Mucosa of descending colon (tissue), 3 donors: Measurements from ENCODE around the gene AGO1. TPM values are rescaled to one million over a fixed set of nuclear protein-coding genes. Genes with fewer than 3 reads are reported as not detected.
A peak's percentile ranks its signal among the peaks of the same experiment; 100 is the strongest.

ENCODE experiments used
- ATAC-seq: fragments of 200-7000 bp; cut with Tn5 transposase; one replicate; pipeline ENCODE4 v1.9.1; 2020; ENCODE audit warnings: mild to moderate bottlenecking, moderate library complexity
- DNase-seq, 3 donors: peaks; one replicate each; pipeline ENCODE4 v3.0.0-alpha.2; 2020
- H3K36me3 ChIP-seq: fragments of 200-600 bp; one replicate; pipeline ENCODE4 v1.8.0; 2021; ENCODE audit warnings: low read depth, mild to moderate bottlenecking
- H3K4me1 ChIP-seq: fragments of 200-600 bp; one replicate; pipeline ENCODE4 v1.8.0; 2021; ENCODE audit warnings: low read depth, mild to moderate bottlenecking
- H3K4me3 ChIP-seq: fragments of 200-600 bp; one replicate; pipeline ENCODE4 v1.8.0; 2021; ENCODE audit warnings: mild to moderate bottlenecking
- H3K9me3 ChIP-seq: fragments of 200-600 bp; one replicate; pipeline ENCODE4 v1.8.0; 2021; ENCODE audit warnings: mild to moderate bottlenecking
- CTCF ChIP-seq: fragments of 200-600 bp; IDR thresholded peaks from one replicate; pipeline ENCODE4 v1.8.0; 2022; ENCODE audit warnings: antibody characterized with exemption, mild to moderate bottlenecking
- intact Hi-C, 2 donors: fragments of 100-400 bp; cut with DNase I in 1 of 2; cut with micrococcal nuclease in 1 of 2; formaldehyde crosslinking; loops; one replicate each; pipeline versions ENCODE4 v1.11.0 to v1.11.1; 2022; cut with DNase I, micrococcal nuclease
- total RNA-seq, 3 donors: library from RNA; stranded (reverse); fragmentation: NEBNext Ultra II Directional in 2 of 3; extraction: Animal tissue kit (Norgen Biotek cat#: 25700) in 2 of 3; gene quantifications; one replicate each; pipeline versions ENCODE4 v1.2.1 to v1.2.4, GENCODE V29; 2021 to 2023
- donor health status: DM: no; HTN: no; CAD: no; lungs with moderate emphysema.
- donor health status: DM: no; HTN: no; CAD: no.
- donor health status: DM: no; HTN: yes; CAD: no.

Gene AGO1
- total RNA-seq, 3 donors from 2014 or later, result 28.6 to 32.0 (median 29.4) TPM

GRCh38 chr1:35930593-35931445 lies 47.8 kb downstream of the AGO1 start, which contains the start of gene AGO3:
Gene AGO3, plus strand, starts transcription at chr1:35931105. Its CDS starts 322 bp downstream, at chr1:35931427.
- no peaks in the 10 kb centered on the region for H3K36me3 ChIP-seq
- ATAC-seq (peak; percentile 94), DNase-seq (peak; percentile 82 to 91 (median 87))
- no peak for TF ChIP-seq CTCF
- peaks cover 14% of the 10 kb centered on the region for H3K4me1 ChIP-seq
- no peaks in the 10 kb centered on the region for H3K9me3 ChIP-seq
- H3K4me3 ChIP-seq, result peak within 1 kb of the TSS; percentile 70
- intact Hi-C loops, result no loop called here

GRCh38 chr1:35931446-35932157 lies 48.6 kb downstream of the AGO1 start:
- intact Hi-C loops, result no loop called here
- TF ChIP-seq CTCF, result no peak
- H3K4me1 ChIP-seq, result peaks cover 14% of the 10 kb centered on the region
- peak; percentile 47 to 68 (median 56) for DNase-seq
- H3K9me3 ChIP-seq, result no peaks in the 10 kb centered on the region
- H3K36me3 ChIP-seq, result no peaks in the 10 kb centered on the region
- peak; percentile 58 for ATAC-seq
- H3K4me3 ChIP-seq, result peak overlapping the region; percentile 70

- DNase-seq, result no peak
- TF ChIP-seq CTCF, result no peak
- H3K36me3 ChIP-seq, result no peaks in the 10 kb centered on the region
- H3K4me1 ChIP-seq, result peaks cover 14% of the 10 kb centered on the region
- no peak overlapping the region for H3K4me3 ChIP-seq
- no peaks in the 10 kb centered on the region for H3K9me3 ChIP-seq
- intact Hi-C loops, result no loop called here
- ATAC-seq, result no peak
These were observed 49.2 kb downstream of the AGO1 start for GRCh38 chr1:35932158-35932636.

- no peak overlapping the region for H3K4me3 ChIP-seq
- intact Hi-C loops, result no loop called here
- DNase-seq, result no peak
- no peaks in the 10 kb centered on the region for H3K9me3 ChIP-seq
- H3K4me1 ChIP-seq, result peaks cover 14% of the 10 kb centered on the region
- H3K36me3 ChIP-seq, result no peaks in the 10 kb centered on the region
- ATAC-seq, result no peak
- TF ChIP-seq CTCF, result no peak
These were observed 49.9 kb downstream of the AGO1 start for GRCh38 chr1:35932941-35933340.

- no peak for TF ChIP-seq CTCF
- intact Hi-C loops, result no loop called here
- ATAC-seq (no peak), DNase-seq (no peak)
- Histone ChIP-seq H3K36me3 (no peaks in the 10 kb centered on the region), H3K4me3 (no peak overlapping the region), H3K4me1 (peaks cover 6% of the 10 kb centered on the region), H3K9me3 (no peaks in the 10 kb centered on the region)
These were observed 52.7 kb downstream of the AGO1 start for GRCh38 chr1:35935442-35936388.
